ENCODE data around the gene LDHAL6A. TPM values are rescaled to one million over a fixed set of nuclear protein-coding genes. Genes with fewer than 3 reads are reported as not detected.

The LDHAL6A gene
- total RNA-seq (2022; extraction: Qiagen RNA extraction): not detected in 5 replicates

GRCh38 chr11:18455686-18456372 lies at the start of gene LDHAL6A:
Gene LDHAL6A (plus strand): TSS chr11:18455856. CDS start chr11:18456681, 825 bp downstream.

GRCh38 chr11:18526521-18527296 lies 71.1 kb downstream of the LDHAL6A start, which contains the start of gene TSG101:
Gene TSG101 (minus strand): TSS chr11:18526942. CDS start chr11:18526816, 126 bp downstream.

Other genes with a start within 250 kb of the LDHAL6A start
- not detected in 5 replicates for gene SAA4, start 219.1 kb upstream of the LDHAL6A start, total RNA-seq (2022; extraction: Qiagen RNA extraction)
- gene SAA2, start 207.2 kb upstream of the LDHAL6A start, total RNA-seq (2022; extraction: Qiagen RNA extraction): 0.15 to 0.24 TPM in 2 of 5 replicates, not detected in the others
- gene SAA1, start 189.6 kb upstream of the LDHAL6A start, total RNA-seq (2022; extraction: Qiagen RNA extraction): 2.5 to 4.1 TPM (median 3.3 TPM) in 5 replicates
- gene HPS5, start 133.7 kb upstream of the LDHAL6A start, total RNA-seq (2022; extraction: Qiagen RNA extraction): 12.1 to 17.6 TPM (median 13.5 TPM) in 5 replicates
- 31.4 to 39.7 TPM (median 34.5 TPM) in 5 replicates for gene GTF2H1, start 133.3 kb upstream of the LDHAL6A start, total RNA-seq (2022; extraction: Qiagen RNA extraction)
- gene LDHA, start 61.3 kb upstream of the LDHAL6A start, total RNA-seq (2022; extraction: Qiagen RNA extraction): 2,634 to 4,068 TPM (median 3,108 TPM) in 5 replicates
- 0.13 to 0.17 TPM (median 0.15 TPM) in 3 of 5 replicates, not detected in the others for gene LDHC, start 43.5 kb upstream of the LDHAL6A start, total RNA-seq (2022; extraction: Qiagen RNA extraction)
- 91.2 to 112 TPM (median 97.0 TPM) in 5 replicates for gene TSG101, start 71.1 kb downstream of the LDHAL6A start, total RNA-seq (2022; extraction: Qiagen RNA extraction)
- 17.3 to 25.0 TPM (median 19.2 TPM) in 5 replicates for gene UEVLD, start 132.9 kb downstream of the LDHAL6A start, total RNA-seq (2022; extraction: Qiagen RNA extraction)
- 1.4 to 2.6 TPM (median 1.6 TPM) in 5 replicates for gene MISFA, start 143.9 kb downstream of the LDHAL6A start, total RNA-seq (2022; extraction: Qiagen RNA extraction)
- gene SPTY2D1, start 178.5 kb downstream of the LDHAL6A start, total RNA-seq (2022; extraction: Qiagen RNA extraction): 13.7 to 21.8 TPM (median 16.3 TPM) in 5 replicates
- 0.18 to 0.38 TPM (median 0.32 TPM) in 5 replicates for gene TMEM86A, start 242.9 kb downstream of the LDHAL6A start, total RNA-seq (2022; extraction: Qiagen RNA extraction)

All from A549 treated with AZD2906 at 1 μM for 4 hours (cell line).